HG03060 (cell line): ENCODE results near the gene VPS54.

Source experiments
- ATAC-seq: cut with Tn5 transposase; IDR thresholded peaks from one replicate; pipeline ENCODE4 v1.9.1; 2021; ENCODE audit warnings: low read depth, moderate number of reproducible peaks; ENCODE audit not compliant: unreplicated experiment

Gene VPS54

GRCh38 chr2:64024259-64024949, 5.2 kb upstream of the VPS54 start:
- no peak for ATAC-seq

- no peak for ATAC-seq
Measured at GRCh38 chr2:64023485-64024258, 4.4 kb upstream of the VPS54 start.

GRCh38 chr2:64021578-64021977, 2.4 kb upstream of the VPS54 start:
- ATAC-seq = no peak

- ATAC-seq = no peak
Measured at GRCh38 chr2:64019975-64020528, 824 bp upstream of the VPS54 start.

- ATAC-seq = no peak
Measured at GRCh38 chr2:64018701-64019082, 536 bp downstream of the VPS54 start.

GRCh38 chr2:64017811-64018700, 1.2 kb downstream of the VPS54 start:
- ATAC-seq = no peak

GRCh38 chr2:64015898-64016297, 3.3 kb downstream of the VPS54 start:
- ATAC-seq = no peak

GRCh38 chr2:64015391-64015790, 3.8 kb downstream of the VPS54 start:
- ATAC-seq = no peak

GRCh38 chr2:64014628-64015027, 4.6 kb downstream of the VPS54 start:
- ATAC-seq = no peak

- no peak for ATAC-seq
Measured at GRCh38 chr2:64013053-64013452, 6.2 kb downstream of the VPS54 start.

- ATAC-seq = no peak
Measured at GRCh38 chr2:64012115-64012514, 7.1 kb downstream of the VPS54 start.

GRCh38 chr2:64008434-64009009, 10.7 kb downstream of the VPS54 start:
- no peak for ATAC-seq

- no peak for ATAC-seq
Measured at GRCh38 chr2:64007924-64008323, 11.3 kb downstream of the VPS54 start.

GRCh38 chr2:64005707-64006356, 13.4 kb downstream of the VPS54 start:
- ATAC-seq = no peak

GRCh38 chr2:64003239-64003638, 16.0 kb downstream of the VPS54 start:
- no peak for ATAC-seq

GRCh38 chr2:64001382-64002101, 17.7 kb downstream of the VPS54 start:
- no peak for ATAC-seq

- ATAC-seq = no peak
Measured at GRCh38 chr2:64000630-64001381, 18.4 kb downstream of the VPS54 start.

- ATAC-seq = no peak
Measured at GRCh38 chr2:63999049-63999448, 20.2 kb downstream of the VPS54 start.
